HUES48 (cell line): ENCODE measurements around the gene HOXB2.

ENCODE experiments used
- H3K27ac ChIP-seq: one replicate; pipeline ENCODE4 v1.7.0; 2013; ENCODE audit warnings: low read depth, low read length, inconsistent platforms
- H3K27me3 ChIP-seq: 2 replicates; pipeline ENCODE4 v1.6.1; 2013; ENCODE audit warnings: mild to moderate bottlenecking, low read length; ENCODE audit not compliant: control insufficient read depth, insufficient read depth
- H3K36me3 ChIP-seq: 2 replicates; pipeline ENCODE4 v1.6.1; 2013; ENCODE audit warnings: low read length; ENCODE audit not compliant: control insufficient read depth, insufficient read depth
- H3K4me1 ChIP-seq: 2 replicates; pipeline ENCODE4 v1.6.1; 2013; ENCODE audit warnings: mild to moderate bottlenecking, low read length; ENCODE audit not compliant: control insufficient read depth, insufficient read depth
- H3K4me3 ChIP-seq: 2 replicates; pipeline ENCODE4 v1.5.1; 2013; ENCODE audit warnings: mild to moderate bottlenecking, low read depth, low read length
- H3K9ac ChIP-seq: 2 replicates; pipeline ENCODE4 v1.6.1; 2013; ENCODE audit warnings: mild to moderate bottlenecking, low read depth, low read length, moderate library complexity
- H3K9me3 ChIP-seq: 2 replicates; pipeline ENCODE4 v1.6.1; 2013; ENCODE audit warnings: low read length; ENCODE audit not compliant: control insufficient read depth, insufficient read depth

The HOXB2 gene

GRCh38 chr17:48563867-48564187, 18.9 kb upstream of the HOXB2 start:
- H3K4me1 ChIP-seq = peaks cover 16% of the 10 kb centered on the region; the same call in 1 of the 2 replicates
- H3K4me3 ChIP-seq = no peak overlapping the region
- H3K9ac ChIP-seq = no peak overlapping the region
- peaks cover 3% of the 10 kb centered on the region; the same call in 1 of the 2 replicates for H3K9me3 ChIP-seq
- H3K27ac ChIP-seq = no peak overlapping the region
- H3K27me3 ChIP-seq = peaks cover 100% of the 10 kb centered on the region
- H3K36me3 ChIP-seq = no peaks in the 10 kb centered on the region

- Histone ChIP-seq H3K9me3 (peaks cover 3% of the 10 kb centered on the region; the same call in 1 of the 2 replicates), H3K9ac (no peak overlapping the region), H3K4me3 (no peak overlapping the region), H3K27me3 (peaks cover 100% of the 10 kb centered on the region), H3K27ac (no peak overlapping the region), H3K4me1 (peaks cover 16% of the 10 kb centered on the region; the same call in 1 of the 2 replicates), H3K36me3 (no peaks in the 10 kb centered on the region)
Measured at GRCh38 chr17:48563385-48563838, 18.5 kb upstream of the HOXB2 start.

- peaks cover 100% of the 10 kb centered on the region for H3K27me3 ChIP-seq
- no peak overlapping the region for H3K9ac ChIP-seq
- H3K4me3 ChIP-seq = no peak overlapping the region
- H3K9me3 ChIP-seq = peaks cover 3% of the 10 kb centered on the region; the same call in 1 of the 2 replicates
- H3K27ac ChIP-seq = no peak overlapping the region
- H3K4me1 ChIP-seq = peaks cover 15% of the 10 kb centered on the region; the same call in 1 of the 2 replicates
- H3K36me3 ChIP-seq = no peaks in the 10 kb centered on the region
Measured at GRCh38 chr17:48562934-48563333, 18.0 kb upstream of the HOXB2 start.

GRCh38 chr17:48561884-48562810, 17.2 kb upstream of the HOXB2 start:
- Histone ChIP-seq H3K4me1 (peaks cover 7% of the 10 kb centered on the region; the same call in 1 of the 2 replicates), H3K4me3 (no peak overlapping the region), H3K27me3 (peaks cover 100% of the 10 kb centered on the region), H3K36me3 (no peaks in the 10 kb centered on the region), H3K27ac (no peak overlapping the region), H3K9ac (no peak overlapping the region), H3K9me3 (peaks cover 3% of the 10 kb centered on the region; the same call in 1 of the 2 replicates)

- Histone ChIP-seq H3K27ac (no peak overlapping the region), H3K4me1 (peaks cover 7% of the 10 kb centered on the region; the same call in 1 of the 2 replicates), H3K27me3 (peaks cover 100% of the 10 kb centered on the region), H3K36me3 (no peaks in the 10 kb centered on the region), H3K9ac (no peak overlapping the region), H3K4me3 (no peak overlapping the region), H3K9me3 (no peaks in the 10 kb centered on the region)
Measured at GRCh38 chr17:48559840-48560817, 15.2 kb upstream of the HOXB2 start.

GRCh38 chr17:48559122-48559839, 14.4 kb upstream of the HOXB2 start:
- peaks cover 11% of the 10 kb centered on the region; the same call in 1 of the 2 replicates for H3K4me1 ChIP-seq
- H3K36me3 ChIP-seq = no peaks in the 10 kb centered on the region
- no peaks in the 10 kb centered on the region for H3K9me3 ChIP-seq
- peaks cover 100% of the 10 kb centered on the region for H3K27me3 ChIP-seq
- no peak overlapping the region for H3K4me3 ChIP-seq
- H3K9ac ChIP-seq = no peak overlapping the region
- no peak overlapping the region for H3K27ac ChIP-seq

GRCh38 chr17:48558831-48559121, 13.9 kb upstream of the HOXB2 start:
- Histone ChIP-seq H3K4me3 (no peak overlapping the region), H3K9me3 (no peaks in the 10 kb centered on the region), H3K27ac (no peak overlapping the region), H3K27me3 (peaks cover 100% of the 10 kb centered on the region), H3K36me3 (no peaks in the 10 kb centered on the region), H3K4me1 (peaks cover 11% of the 10 kb centered on the region; the same call in 1 of the 2 replicates), H3K9ac (no peak overlapping the region)

GRCh38 chr17:48558057-48558830, 13.3 kb upstream of the HOXB2 start:
- no peaks in the 10 kb centered on the region for H3K9me3 ChIP-seq
- H3K4me3 ChIP-seq = no peak overlapping the region
- peaks cover 11% of the 10 kb centered on the region; the same call in 1 of the 2 replicates for H3K4me1 ChIP-seq
- no peaks in the 10 kb centered on the region for H3K36me3 ChIP-seq
- no peak overlapping the region for H3K9ac ChIP-seq
- no peak overlapping the region for H3K27ac ChIP-seq
- H3K27me3 ChIP-seq = peaks cover 100% of the 10 kb centered on the region

- H3K36me3 ChIP-seq = no peaks in the 10 kb centered on the region
- no peak overlapping the region for H3K27ac ChIP-seq
- H3K9me3 ChIP-seq = no peaks in the 10 kb centered on the region
- peaks cover 100% of the 10 kb centered on the region for H3K27me3 ChIP-seq
- H3K4me3 ChIP-seq = no peak overlapping the region
- no peak overlapping the region for H3K9ac ChIP-seq
- peaks cover 11% of the 10 kb centered on the region; the same call in 1 of the 2 replicates for H3K4me1 ChIP-seq
Measured at GRCh38 chr17:48556576-48557401, 11.9 kb upstream of the HOXB2 start.
